ENCODE data around the gene PTK6.
"Not testable (repeated sequence)": the region's sequence is repeated elsewhere in the genome, so short reads cannot be mapped to it uniquely, and the experiment has no call there.

PTK6 gene

GRCh38 chr20:63572788-63573646 lies 35.8 kb upstream of the PTK6 start:
- TF ChIP-seq CTCF (conservative IDR thresholded peaks at IDR 0.05), result peak; percentile 25
- peak overlapping the region; percentile 80; the same call in 1 of the 2 replicates for H3K27ac ChIP-seq

GRCh38 chr20:63572071-63572787 lies 35.1 kb upstream of the PTK6 start:
- H3K27ac ChIP-seq, result no peak overlapping the region; the same call in 1 of the 2 replicates
- TF ChIP-seq CTCF (conservative IDR thresholded peaks at IDR 0.05), result no peak

GRCh38 chr20:63571087-63571478 lies 33.9 kb upstream of the PTK6 start:
- H3K27ac ChIP-seq, result not testable (repeated sequence)

DNA sequence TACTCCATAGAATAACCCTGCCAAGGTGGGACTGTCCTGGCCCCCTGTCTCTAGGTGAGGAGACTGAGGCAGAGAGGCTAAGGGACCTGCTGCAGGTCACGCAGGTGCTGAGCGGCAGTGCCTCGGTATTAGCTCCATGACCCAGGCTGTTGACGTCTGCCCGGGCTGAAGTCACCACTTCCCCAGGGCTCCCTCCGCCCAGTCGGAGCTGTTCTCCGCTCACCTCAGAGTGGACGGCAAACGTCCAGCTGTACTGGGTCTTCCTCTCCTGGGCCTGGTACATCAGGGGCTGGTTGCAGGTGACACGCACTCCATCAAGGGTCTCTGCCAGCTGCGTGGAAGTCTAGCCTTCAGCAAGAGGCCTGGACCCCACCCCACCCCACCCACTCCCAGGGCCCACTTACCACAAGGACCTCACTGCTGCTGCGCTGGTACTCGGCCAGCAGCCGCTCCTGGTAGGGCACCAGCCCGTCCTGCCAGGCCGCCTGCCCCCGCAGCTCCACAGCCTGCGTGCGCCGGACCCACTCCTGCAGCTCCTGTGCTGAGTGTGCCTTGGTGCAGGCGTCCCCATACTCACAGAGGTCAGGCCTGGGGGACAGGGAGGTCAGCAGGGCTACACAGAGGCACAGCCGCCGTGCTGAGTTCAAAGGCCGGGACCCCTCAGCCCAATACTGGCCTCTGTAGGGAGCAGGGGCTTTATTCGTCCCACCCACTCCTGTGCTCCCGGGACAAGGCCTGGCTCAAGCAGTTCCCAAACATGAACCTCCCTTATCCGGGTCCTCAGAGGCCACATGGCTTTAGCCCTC lies 33.3 kb upstream of the PTK6 start:
- TF ChIP-seq CTCF (conservative IDR thresholded peaks at IDR 0.05), result no peak
- no peak overlapping the region for H3K27ac ChIP-seq

DNA sequence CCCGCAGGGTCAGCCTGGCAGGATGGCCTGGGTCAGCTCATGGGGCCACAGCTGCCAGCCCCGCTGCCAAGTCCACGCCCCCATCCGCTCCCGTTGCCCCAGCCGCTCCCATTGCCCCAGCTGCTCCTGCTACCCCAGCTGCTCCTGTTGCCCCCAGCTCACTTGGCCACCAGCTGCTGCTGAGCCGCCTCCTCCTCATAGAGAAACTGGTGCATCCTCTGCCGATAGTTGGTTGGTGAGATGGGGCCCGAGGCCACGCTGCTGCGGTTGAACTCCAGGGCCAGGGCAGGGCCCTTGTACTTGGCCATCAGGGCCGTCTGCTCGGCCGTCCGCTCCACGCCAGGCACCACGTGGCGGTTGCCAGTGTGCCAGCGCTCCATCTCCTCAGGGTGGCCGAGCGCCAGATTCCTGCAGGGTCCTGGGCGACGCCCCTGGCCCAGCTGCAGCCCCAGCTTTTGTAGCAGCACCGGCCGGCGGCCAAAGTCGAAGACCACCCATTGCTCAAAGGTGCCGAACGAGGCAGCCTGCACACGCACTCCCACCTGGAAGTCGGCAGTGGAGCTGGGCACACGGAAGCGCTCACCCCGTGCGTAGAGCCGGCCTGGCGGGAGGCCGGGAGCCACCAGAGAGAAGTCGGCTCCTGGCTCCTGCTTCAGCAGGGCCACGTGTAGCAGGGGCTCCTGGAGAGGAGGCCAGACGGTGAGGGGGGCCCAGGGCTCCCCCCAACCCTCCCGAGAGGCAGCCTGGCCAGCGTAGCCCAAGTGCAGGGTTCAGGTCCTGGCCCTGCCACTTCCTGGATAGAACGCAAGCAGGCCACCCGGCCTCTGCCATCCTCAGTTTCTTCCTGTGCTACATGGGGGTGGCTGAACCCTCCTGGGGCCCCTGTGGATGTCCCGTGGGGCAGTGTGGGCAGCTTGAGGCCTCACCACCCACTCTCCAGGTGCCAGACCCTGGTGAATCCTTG lies 32.1 kb upstream of the PTK6 start:
- TF ChIP-seq CTCF (conservative IDR thresholded peaks at IDR 0.05), result no peak
- H3K27ac ChIP-seq, result no peak overlapping the region

DNA sequence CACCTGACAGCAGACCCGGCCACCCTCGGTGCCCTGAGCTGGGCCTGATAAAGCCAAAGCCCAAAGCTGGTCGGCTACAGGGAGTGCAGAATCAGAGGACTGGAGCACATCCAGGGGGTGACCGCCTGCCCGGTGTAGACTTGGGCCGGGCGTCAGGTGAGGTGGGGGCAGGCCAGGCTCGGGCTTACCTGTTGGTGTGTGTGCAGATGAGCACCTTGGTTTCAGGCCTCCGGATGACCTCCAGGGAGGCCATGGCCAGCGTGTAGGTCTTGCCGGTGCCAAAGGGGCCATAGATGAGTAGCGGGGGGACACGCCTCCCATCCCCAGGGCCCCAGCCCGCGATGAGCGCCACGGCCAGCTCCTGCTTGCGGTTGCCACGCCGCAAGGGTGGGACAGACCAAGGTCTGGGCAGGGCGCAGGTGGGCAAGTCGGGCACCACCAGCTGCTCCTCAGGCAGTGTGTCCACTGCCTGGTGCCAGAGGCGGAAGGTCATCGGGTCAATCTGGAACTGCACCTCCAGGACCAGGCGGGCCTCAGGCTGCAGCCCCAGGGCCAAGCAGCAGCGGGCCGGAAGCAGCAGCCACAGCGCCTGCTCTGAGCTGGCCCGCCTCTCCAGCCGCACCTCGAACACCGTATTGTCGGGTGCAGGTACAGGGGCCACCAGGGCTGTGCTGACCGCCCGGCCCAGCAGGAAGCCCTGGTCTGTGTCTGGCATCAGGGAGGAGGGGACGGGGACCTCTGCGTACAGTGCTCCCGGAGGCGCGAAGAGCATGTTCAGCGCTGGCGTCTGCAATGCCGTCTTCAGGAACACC lies 31.2 kb upstream of the PTK6 start:
- TF ChIP-seq CTCF (conservative IDR thresholded peaks at IDR 0.05), result no peak

More for the DNA sequence above, 31.2 kb upstream of the PTK6 start:
- H3K27ac ChIP-seq, result no peak overlapping the region
